SK-N-SH treated with all-trans-retinoic acid at 6 μM for 48 hours (cell line): Measurements from ENCODE around the gene COL17A1.

ENCODE experiments used
- BACH2 ChIP-seq: fragments of 250-450 bp; sonication (Bioruptor Pico); IDR thresholded peaks from 2 replicates; pipeline ENCODE4 v1.9.0; 2021; ENCODE audit warnings: mild to moderate bottlenecking, borderline replicate concordance
- ESRRG ChIP-seq: fragments of 250-450 bp; sonication (Bioruptor Pico); IDR thresholded peaks from 2 replicates; pipeline ENCODE4 v1.6.1; 2021; ENCODE audit warnings: mild to moderate bottlenecking
- PATZ1 ChIP-seq: fragments of 250-450 bp; sonication (Bioruptor Pico); IDR thresholded peaks from 2 replicates; pipeline ENCODE4 v1.8.0; 2020; ENCODE audit warnings: mild to moderate bottlenecking, moderate library complexity, borderline replicate concordance
- ZNF565 ChIP-seq: fragments of 450-650 bp; formaldehyde crosslinking; conservative IDR thresholded peaks from 2 replicates; pipeline ENCODE4 v1.5.0; 2020; ENCODE audit warnings: low read depth, mild to moderate bottlenecking, moderate library complexity

- TF ChIP-seq PATZ1 (CRISPR knock-in tag) (no peak), BACH2 (CRISPR knock-in tag) (no peak), ZNF565 (CRISPR knock-in tag) (no peak), ESRRG (CRISPR knock-in tag) (no peak)
These were observed 46.5 kb downstream of the COL17A1 start for GRCh38 chr10:104038958-104039752.
